Measurements from ENCODE around the gene FGF5. TPM values are rescaled to one million over a fixed set of nuclear protein-coding genes. Genes with fewer than 3 reads are reported as not detected.

Gene FGF5
- total RNA-seq, 1 donor from 2014 or later: not detected

- no peaks in the 10 kb centered on the region for H3K9me3 ChIP-seq (ENCODE audit: low read depth)
- no peak overlapping the region for H3K27ac Mint-ChIP-seq
- peaks cover 40% of the 10 kb centered on the region for H3K27me3 Mint-ChIP-seq (ENCODE audit: insufficient read depth, low read depth)
- H3K27me3 ChIP-seq: peaks cover 94% of the 10 kb centered on the region
- H3K36me3 ChIP-seq: no peaks in the 10 kb centered on the region
- H4K20me1 ChIP-seq (ENCODE audit: low read depth): peaks cover 1% of the 10 kb centered on the region
- no peaks in the 10 kb centered on the region for H3K36me3 Mint-ChIP-seq
- H3K79me2 ChIP-seq (ENCODE audit: low read depth): no peaks in the 10 kb centered on the region
- DNase-seq (ENCODE audit: low spot score): no peak
- H3K27ac ChIP-seq: no peak overlapping the region
- no peaks in the 10 kb centered on the region for H3K9me3 Mint-ChIP-seq
- no peak overlapping the region for H2AFZ ChIP-seq (replicated peaks)
- no peak overlapping the region for H3K4me2 ChIP-seq
- H3K4me1 ChIP-seq: peaks cover 7% of the 10 kb centered on the region
- H3F3A ChIP-seq (ENCODE audit: low read depth): no peaks in the 10 kb centered on the region
- H3K4me3 ChIP-seq: no peak overlapping the region
- H3K4me1 Mint-ChIP-seq: peaks cover 7% of the 10 kb centered on the region
- TF ChIP-seq, protein P1, sequence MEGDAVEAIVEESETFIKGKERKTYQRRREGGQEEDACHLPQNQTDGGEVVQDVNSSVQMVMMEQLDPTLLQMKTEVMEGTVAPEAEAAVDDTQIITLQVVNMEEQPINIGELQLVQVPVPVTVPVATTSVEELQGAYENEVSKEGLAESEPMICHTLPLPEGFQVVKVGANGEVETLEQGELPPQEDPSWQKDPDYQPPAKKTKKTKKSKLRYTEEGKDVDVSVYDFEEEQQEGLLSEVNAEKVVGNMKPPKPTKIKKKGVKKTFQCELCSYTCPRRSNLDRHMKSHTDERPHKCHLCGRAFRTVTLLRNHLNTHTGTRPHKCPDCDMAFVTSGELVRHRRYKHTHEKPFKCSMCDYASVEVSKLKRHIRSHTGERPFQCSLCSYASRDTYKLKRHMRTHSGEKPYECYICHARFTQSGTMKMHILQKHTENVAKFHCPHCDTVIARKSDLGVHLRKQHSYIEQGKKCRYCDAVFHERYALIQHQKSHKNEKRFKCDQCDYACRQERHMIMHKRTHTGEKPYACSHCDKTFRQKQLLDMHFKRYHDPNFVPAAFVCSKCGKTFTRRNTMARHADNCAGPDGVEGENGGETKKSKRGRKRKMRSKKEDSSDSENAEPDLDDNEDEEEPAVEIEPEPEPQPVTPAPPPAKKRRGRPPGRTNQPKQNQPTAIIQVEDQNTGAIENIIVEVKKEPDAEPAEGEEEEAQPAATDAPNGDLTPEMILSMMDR (IDR thresholded peaks at IDR 0.05): no peak
- TF ChIP-seq EZH2 (IDR thresholded peaks at IDR 0.05) (no peak), EZH2phosphoT487 (IDR thresholded peaks at IDR 0.05) (no peak)
- no peak overlapping the region for H3K4me3 Mint-ChIP-seq
- no peak overlapping the region for H3K9ac ChIP-seq
Measured at GRCh38 chr4:80270868-80271267, 4.4 kb downstream of the FGF5 start.

DNA sequence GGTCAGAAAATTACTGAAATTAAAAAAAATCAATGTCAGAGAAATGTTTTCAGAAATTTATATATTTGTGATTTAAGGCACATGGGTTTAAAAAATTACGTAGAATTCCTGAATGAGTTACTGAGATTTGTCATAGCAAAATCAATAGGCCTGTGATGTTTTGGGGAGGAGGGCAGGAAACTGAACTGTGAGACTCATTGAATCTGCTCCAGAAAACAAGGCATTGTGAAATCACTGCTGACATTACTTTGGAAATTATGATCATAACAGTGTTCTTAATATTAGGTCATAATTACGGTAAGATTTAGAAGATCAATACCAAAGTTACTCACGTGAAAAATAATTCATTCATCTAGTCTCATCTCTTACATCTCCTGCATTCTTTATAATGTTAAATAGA, 5.3 kb downstream of the FGF5 start:
- Histone ChIP-seq H3K4me2 (no peak overlapping the region), H3K4me3 (no peak overlapping the region), H3K27ac (no peak overlapping the region), H4K20me1 (ENCODE audit: low read depth) (no peaks in the 10 kb centered on the region), H2AFZ (replicated peaks) (no peak overlapping the region), H3K9ac (no peak overlapping the region), H3K9me3 (ENCODE audit: low read depth) (no peaks in the 10 kb centered on the region), H3K4me1 (peaks cover 3% of the 10 kb centered on the region), H3K27me3 (peaks cover 85% of the 10 kb centered on the region), H3F3A (ENCODE audit: low read depth) (no peaks in the 10 kb centered on the region), H3K79me2 (ENCODE audit: low read depth) (no peaks in the 10 kb centered on the region), H3K36me3 (no peaks in the 10 kb centered on the region)
- H3K9me3 Mint-ChIP-seq: no peaks in the 10 kb centered on the region
- no peak overlapping the region for H3K4me3 Mint-ChIP-seq
- no peaks in the 10 kb centered on the region for H3K36me3 Mint-ChIP-seq
- peaks cover 30% of the 10 kb centered on the region for H3K27me3 Mint-ChIP-seq (ENCODE audit: insufficient read depth, low read depth)
- peaks cover 3% of the 10 kb centered on the region for H3K4me1 Mint-ChIP-seq
- TF ChIP-seq, protein P1 (IDR thresholded peaks at IDR 0.05): no peak
- TF ChIP-seq EZH2 (IDR thresholded peaks at IDR 0.05): no peak
- TF ChIP-seq EZH2phosphoT487 (IDR thresholded peaks at IDR 0.05): no peak
- H3K27ac Mint-ChIP-seq: no peak overlapping the region
- DNase-seq (ENCODE audit: low spot score): no peak

DNA sequence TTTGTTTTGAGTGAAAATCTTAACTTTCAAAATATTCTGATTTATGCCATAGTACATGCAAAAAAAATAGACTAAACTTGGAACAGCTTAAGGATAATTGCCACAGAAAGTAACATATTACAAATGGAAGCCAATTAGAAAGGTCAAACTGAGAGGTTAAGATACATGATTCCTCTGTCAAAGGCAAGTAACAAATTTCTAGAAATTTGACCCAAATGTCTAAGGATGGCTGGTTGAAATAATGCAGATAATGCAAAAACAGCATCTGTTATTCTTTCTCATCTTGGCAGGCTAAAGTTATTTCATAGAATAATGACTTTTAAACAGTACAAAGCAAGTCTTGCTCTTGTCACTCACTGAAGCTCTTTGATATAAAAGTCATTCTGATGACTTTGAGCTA, 10.5 kb downstream of the FGF5 start:
- H3K9me3 Mint-ChIP-seq: no peaks in the 10 kb centered on the region
- Histone ChIP-seq H3K27ac (no peak overlapping the region), H3K36me3 (no peaks in the 10 kb centered on the region), H3K27me3 (peaks cover 50% of the 10 kb centered on the region), H4K20me1 (ENCODE audit: low read depth) (no peaks in the 10 kb centered on the region), H2AFZ (replicated peaks) (no peak overlapping the region), H3K4me3 (no peak overlapping the region), H3F3A (ENCODE audit: low read depth) (no peaks in the 10 kb centered on the region), H3K4me1 (no peaks in the 10 kb centered on the region), H3K9ac (no peak overlapping the region), H3K79me2 (ENCODE audit: low read depth) (no peaks in the 10 kb centered on the region), H3K4me2 (no peak overlapping the region), H3K9me3 (ENCODE audit: low read depth) (no peaks in the 10 kb centered on the region)
- no peak overlapping the region for H3K27ac Mint-ChIP-seq
- no peaks in the 10 kb centered on the region for H3K36me3 Mint-ChIP-seq
- DNase-seq (ENCODE audit: low spot score): no peak
- H3K27me3 Mint-ChIP-seq (ENCODE audit: insufficient read depth, low read depth): no peaks in the 10 kb centered on the region
- no peak overlapping the region for H3K4me3 Mint-ChIP-seq
- H3K4me1 Mint-ChIP-seq: no peaks in the 10 kb centered on the region
- TF ChIP-seq, protein P1 (IDR thresholded peaks at IDR 0.05): no peak
- TF ChIP-seq EZH2phosphoT487 (IDR thresholded peaks at IDR 0.05) (no peak), EZH2 (IDR thresholded peaks at IDR 0.05) (no peak)

All from neural progenitor cell (in vitro differentiated cells).